Measurements from ENCODE around the gene SPATA2L.
A peak's percentile ranks its signal among the peaks of the same experiment; 100 is the strongest.
"Not testable (repeated sequence)": the region's sequence is repeated elsewhere in the genome, so short reads cannot be mapped to it uniquely, and the experiment has no call there.

SPATA2L gene

DNA sequence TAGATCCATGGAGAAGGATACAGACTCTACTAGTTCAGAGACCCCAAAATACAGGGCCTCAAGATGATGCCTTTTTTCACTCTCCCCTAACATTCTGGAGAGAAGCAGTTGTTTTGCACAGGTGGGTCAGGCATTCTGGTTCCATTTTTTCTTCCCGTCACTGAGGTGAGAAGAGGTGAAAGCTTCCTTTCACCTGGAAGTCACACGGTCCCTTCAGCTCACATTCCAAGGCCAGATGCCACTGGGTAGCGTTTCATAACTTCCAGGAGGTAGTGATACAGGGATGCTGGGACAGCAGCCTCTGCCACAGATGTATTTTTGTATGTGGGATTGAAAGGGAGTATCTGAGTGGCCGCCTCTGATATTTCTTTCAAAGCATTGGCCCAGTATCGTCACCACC, 13.1 kb downstream of the SPATA2L start:
- H3K4me3 ChIP-seq (ENCODE audit: low read length), result no peak overlapping the region
- no peak for DNase-seq (ENCODE audit: low read depth)
- TF ChIP-seq, protein P1, sequence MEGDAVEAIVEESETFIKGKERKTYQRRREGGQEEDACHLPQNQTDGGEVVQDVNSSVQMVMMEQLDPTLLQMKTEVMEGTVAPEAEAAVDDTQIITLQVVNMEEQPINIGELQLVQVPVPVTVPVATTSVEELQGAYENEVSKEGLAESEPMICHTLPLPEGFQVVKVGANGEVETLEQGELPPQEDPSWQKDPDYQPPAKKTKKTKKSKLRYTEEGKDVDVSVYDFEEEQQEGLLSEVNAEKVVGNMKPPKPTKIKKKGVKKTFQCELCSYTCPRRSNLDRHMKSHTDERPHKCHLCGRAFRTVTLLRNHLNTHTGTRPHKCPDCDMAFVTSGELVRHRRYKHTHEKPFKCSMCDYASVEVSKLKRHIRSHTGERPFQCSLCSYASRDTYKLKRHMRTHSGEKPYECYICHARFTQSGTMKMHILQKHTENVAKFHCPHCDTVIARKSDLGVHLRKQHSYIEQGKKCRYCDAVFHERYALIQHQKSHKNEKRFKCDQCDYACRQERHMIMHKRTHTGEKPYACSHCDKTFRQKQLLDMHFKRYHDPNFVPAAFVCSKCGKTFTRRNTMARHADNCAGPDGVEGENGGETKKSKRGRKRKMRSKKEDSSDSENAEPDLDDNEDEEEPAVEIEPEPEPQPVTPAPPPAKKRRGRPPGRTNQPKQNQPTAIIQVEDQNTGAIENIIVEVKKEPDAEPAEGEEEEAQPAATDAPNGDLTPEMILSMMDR (conservative IDR thresholded peaks at IDR 0.05; ENCODE audit: low read length), result no peak

DNA sequence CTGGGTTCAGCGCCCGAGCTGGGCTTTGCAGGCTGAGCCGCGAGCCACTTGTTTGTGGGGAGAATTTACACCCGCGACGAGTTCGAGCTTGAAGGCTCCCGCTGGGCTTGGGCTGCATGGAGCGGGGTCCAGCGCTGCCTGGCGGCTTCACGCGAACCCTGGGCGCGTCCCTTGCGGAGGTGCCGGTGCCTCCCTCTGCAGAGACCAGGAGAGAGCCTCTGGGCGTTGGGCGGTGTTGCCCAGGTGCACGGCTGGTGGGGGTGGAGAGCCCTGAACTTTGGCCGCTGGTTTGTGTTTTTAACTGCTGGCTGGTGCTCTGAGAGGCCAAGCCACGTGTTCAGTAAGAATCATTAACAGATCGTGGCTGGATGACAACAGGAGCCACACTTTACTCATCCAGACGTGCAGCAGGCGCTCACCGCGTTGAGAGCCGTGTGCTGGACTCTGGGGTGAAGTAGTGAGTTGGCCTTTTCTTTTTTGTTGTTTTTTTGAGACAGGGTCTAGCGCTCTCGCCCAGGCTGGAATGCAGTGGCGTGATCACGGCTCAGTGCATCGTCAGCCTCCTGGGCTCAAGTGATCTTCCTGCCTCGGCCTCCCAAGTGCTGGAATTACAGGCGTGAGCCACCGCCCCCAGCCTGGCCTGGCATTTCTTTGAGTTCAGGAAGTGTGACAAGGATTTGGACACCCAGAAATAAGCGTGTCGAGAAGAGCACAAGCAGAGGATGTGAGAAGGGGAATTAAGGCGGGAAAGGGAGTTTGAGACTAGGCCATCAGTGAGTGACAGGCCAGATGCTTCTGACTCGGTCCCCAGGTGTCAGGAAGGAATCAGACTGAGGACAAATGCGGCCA, 14.2 kb downstream of the SPATA2L start:
- TF ChIP-seq, protein P1 (conservative IDR thresholded peaks at IDR 0.05; ENCODE audit: low read length), result no peak
- H3K4me3 ChIP-seq (ENCODE audit: low read length), result peak overlapping the region; percentile 85
- peak; percentile 31 for DNase-seq (ENCODE audit: low read depth)

DNA sequence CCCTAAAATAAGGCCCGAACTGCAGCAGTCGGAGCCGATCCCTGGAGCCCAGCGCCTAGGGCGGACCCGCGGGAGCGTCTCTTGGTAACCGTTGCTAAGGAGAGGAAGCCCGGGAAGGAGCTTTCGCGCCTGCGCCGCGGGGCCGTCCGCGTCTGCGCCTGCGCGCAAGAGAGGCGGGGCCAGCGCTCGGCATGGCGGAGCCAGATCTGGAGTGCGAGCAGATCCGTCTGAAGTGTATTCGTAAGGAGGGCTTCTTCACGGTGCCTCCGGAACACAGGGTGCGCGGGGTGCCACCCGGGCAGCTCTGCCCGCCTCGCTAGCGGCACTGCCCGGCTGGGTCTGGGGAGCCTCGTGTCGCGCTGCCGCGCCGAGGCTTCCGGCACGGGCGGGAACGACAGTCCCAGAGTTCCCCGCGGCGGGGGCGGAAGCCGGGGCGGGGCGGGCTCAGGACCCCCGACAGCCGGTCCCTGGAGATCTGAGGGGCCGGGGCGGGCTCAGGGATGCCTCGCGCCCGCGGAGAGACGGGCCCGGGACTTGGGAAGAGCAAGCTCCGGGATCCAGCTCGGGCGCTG, 14.9 kb downstream of the SPATA2L start, which contains the start of gene CDK10:
Gene CDK10 (plus strand): TSS at position 170 of the 572 bp plus-strand sequence. CDS start 22 bp downstream, at position 192.
- peak within 1 kb of the TSS; percentile 85 for H3K4me3 ChIP-seq (ENCODE audit: low read length)
- peak; percentile 79 for DNase-seq (ENCODE audit: low read depth)
- TF ChIP-seq, protein P1 (conservative IDR thresholded peaks at IDR 0.05; ENCODE audit: low read length), result no peak

DNA sequence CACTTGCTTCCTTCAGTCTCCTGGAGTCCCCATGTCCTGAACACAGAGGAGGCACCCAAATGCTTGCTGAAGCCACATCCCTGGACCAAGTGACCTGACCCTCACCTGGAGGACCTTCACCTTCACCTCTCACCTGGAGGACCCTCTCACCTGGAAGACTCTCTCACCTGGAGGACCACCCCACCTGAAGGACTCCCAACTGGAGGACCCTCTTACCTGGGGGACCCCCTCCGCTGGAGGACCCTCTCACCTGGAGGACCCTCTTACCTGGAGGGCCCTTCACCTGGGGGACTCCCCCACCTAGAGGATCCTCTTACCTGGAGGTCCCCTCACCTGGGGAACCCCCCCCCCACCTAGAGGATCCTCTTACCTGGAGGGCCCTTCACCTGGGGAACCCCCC, 15.6 kb downstream of the SPATA2L start:
- no peak overlapping the region for H3K4me3 ChIP-seq (ENCODE audit: low read length)
- TF ChIP-seq, protein P1 (conservative IDR thresholded peaks at IDR 0.05; ENCODE audit: low read length), result no peak
- DNase-seq (ENCODE audit: low read depth), result no peak

DNA sequence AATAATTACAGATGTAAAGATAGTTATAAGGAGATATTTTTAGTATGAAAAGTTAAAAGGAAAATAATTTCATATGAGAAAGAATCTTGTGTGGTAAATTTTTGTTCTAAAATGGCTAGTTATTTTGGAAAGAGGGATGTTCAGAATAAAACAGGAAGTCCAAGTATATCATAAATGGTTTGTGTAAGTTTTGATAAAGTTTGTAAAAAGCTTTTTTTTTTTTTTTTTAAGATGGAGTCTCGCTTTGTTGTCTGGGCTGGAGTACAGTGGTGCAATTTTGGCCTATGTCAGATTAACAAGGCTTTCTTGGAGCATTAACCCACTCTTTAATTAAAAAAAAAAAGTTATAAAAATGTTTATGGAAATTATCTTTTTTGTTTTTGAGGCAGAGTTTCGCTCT, 23.2 kb downstream of the SPATA2L start:
- no peak for DNase-seq (ENCODE audit: low read depth)
- no peak overlapping the region for H3K4me3 ChIP-seq (ENCODE audit: low read length)
- TF ChIP-seq, protein P1 (conservative IDR thresholded peaks at IDR 0.05; ENCODE audit: low read length), result no peak

DNA sequence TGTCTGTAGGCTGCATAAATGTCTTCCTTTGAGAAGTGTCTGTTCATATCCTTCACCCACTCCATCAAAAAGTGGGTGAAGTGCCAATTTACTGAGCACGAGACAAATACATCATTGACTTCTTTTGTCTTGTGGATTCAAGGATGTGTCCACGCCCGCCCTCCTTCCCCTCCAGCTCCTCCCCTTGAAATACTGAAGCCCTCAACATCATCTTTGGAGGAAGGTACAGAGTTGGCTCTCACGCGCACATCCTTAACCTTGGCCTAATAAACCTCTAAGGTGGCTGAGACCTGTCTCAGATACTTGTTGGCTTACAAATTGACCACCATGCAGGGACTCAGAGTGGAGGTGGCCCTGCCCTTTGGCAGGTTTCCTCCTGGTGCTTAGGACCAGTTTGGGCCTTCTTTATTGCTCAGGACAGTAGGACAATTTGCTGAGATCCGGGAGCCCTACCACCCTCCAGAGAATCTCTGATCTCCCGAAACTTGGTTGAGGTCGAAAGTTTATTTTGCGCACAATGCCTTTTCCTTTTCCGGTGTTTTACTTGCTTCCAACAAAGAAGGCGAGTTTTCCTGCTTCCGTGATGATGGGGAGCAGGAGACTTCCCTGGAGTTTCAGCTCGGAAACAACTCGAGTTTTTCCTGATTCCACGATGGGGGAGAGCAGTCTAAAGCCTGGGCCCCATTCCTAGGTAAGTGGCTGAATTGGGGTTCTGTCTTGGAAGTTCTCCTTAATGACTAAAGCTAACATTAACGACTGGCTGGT, 29.1 kb downstream of the SPATA2L start:
- TF ChIP-seq, protein P1 (conservative IDR thresholded peaks at IDR 0.05; ENCODE audit: low read length), result no peak
- no peak for DNase-seq (ENCODE audit: low read depth)
- H3K4me3 ChIP-seq (ENCODE audit: low read length), result no peak overlapping the region

DNA sequence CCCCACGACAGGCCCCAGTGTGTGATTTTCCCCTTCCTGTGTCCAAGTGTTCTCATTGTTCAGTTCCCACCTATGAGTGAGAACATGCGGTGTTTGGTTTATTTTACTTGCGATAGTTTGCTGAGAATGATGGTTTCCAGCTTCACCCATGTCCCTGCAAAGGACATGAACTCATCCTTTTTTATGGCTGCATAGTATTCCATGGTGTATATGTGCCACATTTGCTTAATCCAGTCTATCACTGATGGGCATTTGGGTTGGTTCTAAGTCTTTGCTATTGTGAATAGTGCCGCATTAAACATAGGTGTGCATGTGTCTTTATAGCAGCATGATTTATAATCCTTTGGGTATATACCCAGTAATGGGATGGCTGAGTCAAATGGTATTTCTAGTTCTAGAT, 29.9 kb downstream of the SPATA2L start:
- not testable (repeated sequence) for DNase-seq (ENCODE audit: low read depth); H3K4me3 ChIP-seq (ENCODE audit: low read length)
